Effector memory CD4-positive, alpha-beta T cell (primary cell): ENCODE results near the gene MKI67.

Source experiments
- DNase-seq, 3 donors: peaks; one replicate each; pipeline ENCODE4 v3.0.0-alpha.2; 2020
- H3K27ac ChIP-seq: 2 replicates; pipeline ENCODE4 v1.7.0; 2013; ENCODE audit warnings: mild to moderate bottlenecking, low read length, moderate library complexity; ENCODE audit not compliant: insufficient read depth, poor library complexity, severe bottlenecking
- H3K27me3 ChIP-seq: replicated peaks from 2 replicates; pipeline ENCODE4 v1.7.0; 2013; ENCODE audit warnings: mild to moderate bottlenecking, low read length; ENCODE audit not compliant: insufficient read depth, control insufficient read depth, poor library complexity, severe bottlenecking
- H3K36me3 ChIP-seq: 2 replicates; pipeline ENCODE4 v1.7.0; 2013; ENCODE audit warnings: mild to moderate bottlenecking, low read length, moderate library complexity; ENCODE audit not compliant: control insufficient read depth, insufficient read depth
- H3K4me1 ChIP-seq: 2 replicates; pipeline ENCODE4 v1.7.0; 2013; ENCODE audit warnings: low read length, mild to moderate bottlenecking; ENCODE audit not compliant: control insufficient read depth, insufficient read depth, poor library complexity, severe bottlenecking
- H3K4me3 ChIP-seq: 2 replicates; pipeline ENCODE4 v1.7.0; 2013; ENCODE audit warnings: low read length, low read depth, mild to moderate bottlenecking; ENCODE audit not compliant: insufficient read depth, poor library complexity, severe bottlenecking
- H3K9me3 ChIP-seq: 2 replicates; pipeline ENCODE4 v1.7.0; 2013; ENCODE audit warnings: mild to moderate bottlenecking, low read length, moderate library complexity; ENCODE audit not compliant: control insufficient read depth

MKI67 gene

GRCh38 chr10:128077155-128077875 is 48.9 kb downstream of the MKI67 start:
- Histone ChIP-seq H3K9me3 (no peaks in the 10 kb centered on the region), H3K4me1 (no peaks in the 10 kb centered on the region), H3K27ac (no peak overlapping the region), H3K27me3 (no peaks in the 10 kb centered on the region), H3K4me3 (no peak overlapping the region), H3K36me3 (peaks cover 86% of the 10 kb centered on the region)
- DNase-seq = no peak

GRCh38 chr10:128074589-128074988 is 51.6 kb downstream of the MKI67 start:
- DNase-seq = no peak
- Histone ChIP-seq H3K36me3 (peaks cover 95% of the 10 kb centered on the region), H3K4me1 (peaks cover 1% of the 10 kb centered on the region), H3K9me3 (no peaks in the 10 kb centered on the region), H3K4me3 (no peak overlapping the region), H3K27me3 (no peaks in the 10 kb centered on the region), H3K27ac (no peak overlapping the region)

- Histone ChIP-seq H3K4me3 (no peak overlapping the region), H3K27me3 (no peaks in the 10 kb centered on the region), H3K9me3 (no peaks in the 10 kb centered on the region), H3K4me1 (peaks cover 6% of the 10 kb centered on the region), H3K36me3 (peaks cover 89% of the 10 kb centered on the region), H3K27ac (no peak overlapping the region)
- no peak for DNase-seq
Measured at GRCh38 chr10:128073890-128074289, 52.3 kb downstream of the MKI67 start.

- DNase-seq = no peak
- H3K9me3 ChIP-seq = no peaks in the 10 kb centered on the region
- H3K4me1 ChIP-seq = peaks cover 6% of the 10 kb centered on the region
- no peak overlapping the region for H3K27ac ChIP-seq
- H3K4me3 ChIP-seq = no peak overlapping the region
- H3K36me3 ChIP-seq = peaks cover 89% of the 10 kb centered on the region
- H3K27me3 ChIP-seq = no peaks in the 10 kb centered on the region
Measured at GRCh38 chr10:128072941-128073645, 53.1 kb downstream of the MKI67 start.

GRCh38 chr10:128072046-128072445 is 54.2 kb downstream of the MKI67 start:
- H3K36me3 ChIP-seq = peaks cover 87% of the 10 kb centered on the region
- H3K27me3 ChIP-seq = no peaks in the 10 kb centered on the region
- peaks cover 6% of the 10 kb centered on the region for H3K4me1 ChIP-seq
- DNase-seq = no peak
- no peaks in the 10 kb centered on the region for H3K9me3 ChIP-seq
- H3K4me3 ChIP-seq = no peak overlapping the region
- no peak overlapping the region for H3K27ac ChIP-seq

GRCh38 chr10:128071417-128071782 is 54.8 kb downstream of the MKI67 start:
- H3K36me3 ChIP-seq = peaks cover 87% of the 10 kb centered on the region
- DNase-seq = no peak
- H3K4me3 ChIP-seq = no peak overlapping the region
- H3K9me3 ChIP-seq = no peaks in the 10 kb centered on the region
- H3K27me3 ChIP-seq = no peaks in the 10 kb centered on the region
- H3K27ac ChIP-seq = no peak overlapping the region
- peaks cover 6% of the 10 kb centered on the region for H3K4me1 ChIP-seq

GRCh38 chr10:128070721-128071416 is 55.4 kb downstream of the MKI67 start:
- Histone ChIP-seq H3K27ac (no peak overlapping the region), H3K36me3 (peaks cover 87% of the 10 kb centered on the region)
- DNase-seq = no peak

GRCh38 chr10:128070161-128070560 is 56.1 kb downstream of the MKI67 start:
- peaks cover 82% of the 10 kb centered on the region for H3K36me3 ChIP-seq
- no peak overlapping the region for H3K27ac ChIP-seq
- DNase-seq = no peak
- no peak overlapping the region for H3K4me3 ChIP-seq
- no peaks in the 10 kb centered on the region for H3K9me3 ChIP-seq
- peaks cover 17% of the 10 kb centered on the region for H3K4me1 ChIP-seq
- H3K27me3 ChIP-seq = no peaks in the 10 kb centered on the region

More at GRCh38 chr10:128070721-128071416, 55.4 kb downstream of the MKI67 start:
- peaks cover 10% of the 10 kb centered on the region for H3K4me1 ChIP-seq
- H3K27me3 ChIP-seq = no peaks in the 10 kb centered on the region
- no peaks in the 10 kb centered on the region for H3K9me3 ChIP-seq
- H3K4me3 ChIP-seq = no peak overlapping the region

GRCh38 chr10:128069351-128070051 is 56.7 kb downstream of the MKI67 start:
- Histone ChIP-seq H3K4me1 (peaks cover 23% of the 10 kb centered on the region), H3K27ac (peak overlapping the region; percentile 10), H3K36me3 (peaks cover 76% of the 10 kb centered on the region), H3K9me3 (no peaks in the 10 kb centered on the region), H3K27me3 (no peaks in the 10 kb centered on the region), H3K4me3 (no peak overlapping the region)
- peak; percentile 48 to 72 (median 61) for DNase-seq
